OCI-LY7 (cell line): ENCODE data around the gene DDIAS. TPM values are rescaled to one million over a fixed set of nuclear protein-coding genes. Genes with fewer than 3 reads are reported as not detected.
"Not testable (repeated sequence)": the region's sequence is repeated elsewhere in the genome, so short reads cannot be mapped to it uniquely, and the experiment has no call there.

ENCODE experiments used
- BruUV-seq: library from RNA; stranded (reverse); fragments of 400-500 nt; replicated peaks from 2 replicates; lab custom pipeline; 2021; lab: Mats Ljungman, UMichigan
- CTCF ChIA-PET: fragments of 300-600 bp; sonication (Branson Sonifier 250); formaldehyde crosslinking; loops from one replicate; lab custom pipeline; 2022; ENCODE audit warnings: antibody characterized with exemption; ENCODE audit not compliant: unreplicated experiment; lab: Charles Lee
- POLR2A ChIA-PET: fragments of 300-600 bp; sonication (Branson Sonifier 250); formaldehyde crosslinking; loops from one replicate; lab custom pipeline; 2022; ENCODE audit warnings: antibody characterized with exemption; lab: Charles Lee
- DNase-seq: peaks from one replicate; pipeline ENCODE4 v3.0.0-alpha.2; 2015; ENCODE audit warnings: low spot score
- H2AFZ ChIP-seq: fragments of 200-600 bp; sonication (generic), shearing (Covaris generic); 2 replicates; pipeline ENCODE4 v1.6.1; 2014; ENCODE audit warnings: mild to moderate bottlenecking, antibody characterized with exemption, low read length, moderate library complexity
- H3K27ac ChIP-seq: fragments of 200-600 bp; sonication (generic); 2 replicates; pipeline ENCODE4 v1.5.1; 2014; ENCODE audit warnings: mixed run types, low read depth, mild to moderate bottlenecking, moderate library complexity, low read length, inconsistent platforms; ENCODE audit not compliant: poor library complexity, severe bottlenecking
- H3K36me3 ChIP-seq: fragments of 200-600 bp; sonication (generic); 2 replicates; pipeline ENCODE4 v1.6.1; 2014; ENCODE audit warnings: mild to moderate bottlenecking, antibody characterized with exemption, low read length, moderate library complexity, mixed read lengths; ENCODE audit not compliant: insufficient read depth
- H3K4me1 ChIP-seq: fragments of 200-600 bp; sonication (generic); 2 replicates; pipeline ENCODE4 v1.5.1; 2014; ENCODE audit warnings: mild to moderate bottlenecking, low read length; ENCODE audit not compliant: insufficient read depth, poor library complexity, severe bottlenecking
- H3K4me2 ChIP-seq: fragments of 200-600 bp; sonication (generic); 2 replicates; pipeline ENCODE4 v1.6.1; 2014; ENCODE audit warnings: mild to moderate bottlenecking, low read length
- H3K4me3 ChIP-seq: fragments of 200-600 bp; sonication (generic); 2 replicates; pipeline ENCODE4 v1.5.1; 2014; ENCODE audit warnings: mild to moderate bottlenecking, low read depth, low read length; ENCODE audit not compliant: poor library complexity, severe bottlenecking
- H3K79me2 ChIP-seq: fragments of 200-600 bp; sonication (generic); 2 replicates; pipeline ENCODE4 v1.6.1; 2016; ENCODE audit warnings: low read depth, mild to moderate bottlenecking, low read length, moderate library complexity, mixed read lengths; ENCODE audit not compliant: insufficient read depth
- H3K9me2 ChIP-seq: fragments of 200-600 bp; sonication (generic); 2 replicates; pipeline ENCODE4 v1.6.1; 2016; ENCODE audit warnings: mild to moderate bottlenecking, low read length, mixed read lengths; ENCODE audit not compliant: insufficient read depth
- H3K9me3 ChIP-seq: fragments of 200-600 bp; sonication (generic); 2 replicates; pipeline ENCODE4 v1.6.1; 2014; ENCODE audit warnings: mild to moderate bottlenecking, mixed run types, low read length, mixed read lengths
- H4K20me1 ChIP-seq: fragments of 200-600 bp; sonication (generic); 2 replicates; pipeline ENCODE4 v1.6.1; 2014; ENCODE audit warnings: mild to moderate bottlenecking, antibody characterized with exemption, low read length, moderate library complexity, mixed read lengths; ENCODE audit not compliant: insufficient read depth
- CTCF ChIP-seq: fragments of 200-600 bp; sonication (generic); conservative IDR thresholded peaks from 2 replicates; pipeline ENCODE4 v1.5.1; 2014; ENCODE audit warnings: mild to moderate bottlenecking, antibody characterized with exemption, low read length, moderate library complexity, mixed read lengths
- EZH2phosphoT487 ChIP-seq: fragments of 200-600 bp; sonication (generic); IDR thresholded peaks from 2 replicates; pipeline ENCODE4 v1.6.1; 2018; ENCODE audit warnings: low read depth, borderline replicate concordance, mild to moderate bottlenecking, mixed run types, antibody characterized with exemption, low read length, moderate library complexity, mixed read lengths
- intact Hi-C: fragments of 100-400 bp; cut with micrococcal nuclease; formaldehyde crosslinking; loops from one replicate; pipeline ENCODE4 v1.10.0; 2022; ENCODE audit not compliant: unreplicated experiment
- total RNA-seq, 2 experiments: library from RNA; depleted of rRNA in 1 of 2; stranded (reverse); fragments of >200 nt in 1 of 2; shearing (Covaris generic) in 1 of 2; gene quantifications; 2 replicates each; pipeline ENCODE4 v1.2.3, GENCODE V29; 2014 to 2022

The DDIAS gene
- total RNA-seq, 2 experiments from 2014 or later: 16.7 to 23.1 TPM

GRCh38 chr11:82908311-82908710 is 6.8 kb downstream of the DDIAS start:
- TF ChIP-seq EZH2phosphoT487 (no peak), CTCF (no peak)
- H3K9me2 ChIP-seq: no peaks in the 10 kb centered on the region
- no peak for DNase-seq
- H2AFZ ChIP-seq: no peak overlapping the region
- peaks cover 70% of the 10 kb centered on the region for H3K4me1 ChIP-seq
- POLR2A ChIA-PET: interaction anchor here (0.8 to 1.7 kb wide), 8 partner anchors 11 to 341 kb away, joined by 3 to 12 read pairs (median 4); no protein-coding TSS in a partner anchor
- peaks cover 99% of the 10 kb centered on the region for H3K79me2 ChIP-seq
- H3K27ac ChIP-seq: peak overlapping the region; percentile 31
- H3K4me3 ChIP-seq: no peak overlapping the region
- no TSS peak for BruUV-seq
- CTCF ChIA-PET: interaction anchor here (0.6 kb wide), 1 partner anchor 143 kb away, joined by 3 read pairs; no protein-coding TSS in a partner anchor
- peak overlapping the region; percentile 59 for H3K4me2 ChIP-seq
- H3K36me3 ChIP-seq: peaks cover 39% of the 10 kb centered on the region
- H3K9me3 ChIP-seq: peaks cover 13% of the 10 kb centered on the region
- H4K20me1 ChIP-seq: peaks cover 7% of the 10 kb centered on the region; the same call in 1 of the 2 replicates
- intact Hi-C loops: loop anchor here (5.0 to 10.0 kb wide), 2 partner anchors 59 to 286 kb away; partner anchors contain the start of gene ANKRD42

- POLR2A ChIA-PET: interaction anchor here (0.7 to 2.5 kb wide), 7 partner anchors 11 to 272 kb away, joined by 3 to 14 read pairs (median 5); no protein-coding TSS in a partner anchor
These were observed 7.6 kb downstream of the DDIAS start for GRCh38 chr11:82909015-82909640.

GRCh38 chr11:82919786-82920185 is 18.2 kb downstream of the DDIAS start:
- Histone ChIP-seq H3K27ac (peak overlapping the region; percentile 89), H3K4me3 (peak overlapping the region; percentile 39), H3K9me3 (peaks cover 13% of the 10 kb centered on the region), H3K4me1 (peaks cover 54% of the 10 kb centered on the region), H3K36me3 (peaks cover 94% of the 10 kb centered on the region), H3K4me2 (peak overlapping the region; percentile 78), H3K79me2 (peaks cover 59% of the 10 kb centered on the region)
- POLR2A ChIA-PET: interaction anchor here (0.6 to 4.2 kb wide), 16 partner anchors 9 to 290 kb away, joined by 3 to 56 read pairs (median 5); partner anchors contain the start of genes DDIAS, PCF11 and PRCP
- CTCF ChIA-PET, H2AFZ ChIP-seq, H4K20me1 ChIP-seq, DNase-seq, BruUV-seq, H3K9me2 ChIP-seq: not testable (repeated sequence)
- intact Hi-C loops: loop anchor here (2.0 to 5.0 kb wide), 2 partner anchors 49 to 368 kb away; partner anchors contain the start of gene CCDC90B

More at GRCh38 chr11:82909015-82909640, 7.6 kb downstream of the DDIAS start:
- H3K9me3 ChIP-seq: peaks cover 13% of the 10 kb centered on the region
- no TSS peak for BruUV-seq
- peak overlapping the region; percentile 31 for H3K27ac ChIP-seq
- peak overlapping the region; percentile 59; the same call in 1 of the 2 replicates for H3K4me2 ChIP-seq
- no peak overlapping the region for H2AFZ ChIP-seq
- peaks cover 5% of the 10 kb centered on the region; the same call in 1 of the 2 replicates for H4K20me1 ChIP-seq
- no peak overlapping the region for H3K4me3 ChIP-seq
- TF ChIP-seq CTCF (no peak), EZH2phosphoT487 (no peak)
- CTCF ChIA-PET: no interaction called here
- H3K79me2 ChIP-seq: peaks cover 94% of the 10 kb centered on the region
- H3K4me1 ChIP-seq: peaks cover 62% of the 10 kb centered on the region
- H3K9me2 ChIP-seq: no peaks in the 10 kb centered on the region
- peaks cover 47% of the 10 kb centered on the region for H3K36me3 ChIP-seq
- intact Hi-C loops: loop anchor here (5.0 to 10.0 kb wide), 2 partner anchors 58 to 286 kb away; partner anchors contain the start of gene ANKRD42
- no peak for DNase-seq

- BruUV-seq, H4K20me1 ChIP-seq, H3K9me2 ChIP-seq, H2AFZ ChIP-seq, CTCF ChIA-PET: not testable (repeated sequence)
- Histone ChIP-seq H3K4me3 (peak overlapping the region; percentile 46), H3K36me3 (peaks cover 94% of the 10 kb centered on the region), H3K27ac (peak overlapping the region; percentile 89), H3K79me2 (peaks cover 63% of the 10 kb centered on the region), H3K9me3 (peaks cover 13% of the 10 kb centered on the region), H3K4me1 (peaks cover 58% of the 10 kb centered on the region), H3K4me2 (peak overlapping the region; percentile 78)
- POLR2A ChIA-PET: interaction anchor here (0.6 to 4.2 kb wide), 17 partner anchors 9 to 237 kb away, joined by 3 to 56 read pairs (median 5); partner anchors contain the start of genes DDIAS, PCF11 and PRCP
- intact Hi-C loops: loop anchor here (2.0 to 5.0 kb wide), 2 partner anchors 49 to 367 kb away; partner anchors contain the start of gene CCDC90B
- DNase-seq: peak; percentile 69
These were observed 18.7 kb downstream of the DDIAS start for GRCh38 chr11:82920227-82920626.
